ENCODE data around the gene CACFD1.

DNA sequence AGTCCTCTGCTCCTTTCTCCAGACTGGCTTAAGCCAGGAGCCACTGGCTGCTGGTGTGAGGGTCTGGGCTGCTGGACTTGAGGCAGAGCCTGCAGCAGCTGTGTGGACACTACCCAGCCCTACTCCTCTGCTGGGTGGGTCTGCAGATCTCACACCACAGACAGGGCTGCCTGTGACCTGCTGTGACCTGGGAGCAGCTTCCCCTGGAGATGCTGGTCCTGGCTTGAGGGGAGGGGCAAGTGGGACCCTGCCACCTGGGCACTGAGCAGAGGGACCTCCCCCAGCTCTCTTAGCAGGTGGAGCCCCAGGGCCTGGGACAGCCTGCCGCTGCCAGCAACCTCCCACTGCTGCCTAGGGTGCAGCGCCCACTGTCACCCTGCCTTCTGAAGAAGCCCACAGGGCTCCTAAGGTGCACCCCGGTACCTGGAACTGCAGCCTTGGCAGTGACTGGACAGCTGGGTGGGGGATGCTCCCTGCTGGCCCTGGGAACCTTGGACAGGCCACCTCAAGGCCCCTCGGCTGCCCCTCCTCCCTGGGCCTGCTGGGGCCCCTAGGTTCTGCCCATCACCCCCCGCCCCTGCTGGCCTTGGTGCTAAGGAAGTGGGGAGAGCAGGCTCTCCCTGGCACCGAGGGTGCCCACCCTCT is 9.1 kb downstream of the CACFD1 start:
- TF ChIP-seq EZH2 (IDR thresholded peaks at IDR 0.05; ENCODE audit: borderline replicate concordance, low read depth, low read length, poor library complexity, severe bottlenecking) = no peak
- no peak for TF ChIP-seq CTCF (conservative IDR thresholded peaks at IDR 0.05; ENCODE audit: low read depth, low read length)
